Amniotic epithelial cell (primary cell): Measurements from ENCODE around the gene LPIN3.
"Not testable (repeated sequence)": the region's sequence is repeated elsewhere in the genome, so short reads cannot be mapped to it uniquely, and the experiment has no call there.

Source experiments
- DNase-seq: peaks from one replicate; pipeline ENCODE4 v3.0.0-alpha.2; 2010; ENCODE audit warnings: low read depth

LPIN3 gene

GRCh38 chr20:41340327-41341055, at the start of gene LPIN3:
TSS of gene LPIN3 (plus strand) at chr20:41340821. CDS start at chr20:41345804, 4,983 bp downstream.
- peak; percentile 84 for DNase-seq

- peak; percentile 31 for DNase-seq
These were observed 47.2 kb upstream of the LPIN3 start for GRCh38 chr20:41293269-41294037.

- no peak for DNase-seq
These were observed 40.7 kb upstream of the LPIN3 start for GRCh38 chr20:41299899-41300298.

GRCh38 chr20:41300383-41300782, 40.2 kb upstream of the LPIN3 start:
- no peak for DNase-seq

GRCh38 chr20:41300886-41301285, 39.7 kb upstream of the LPIN3 start:
- DNase-seq: no peak

- DNase-seq: no peak
These were observed 36.6 kb upstream of the LPIN3 start for GRCh38 chr20:41304002-41304401.

GRCh38 chr20:41304424-41305079, 36.1 kb upstream of the LPIN3 start:
- DNase-seq: no peak

GRCh38 chr20:41306061-41306727, 34.4 kb upstream of the LPIN3 start:
- no peak for DNase-seq

- DNase-seq: no peak
These were observed 33.6 kb upstream of the LPIN3 start for GRCh38 chr20:41307021-41307420.

GRCh38 chr20:41308290-41308711, 32.3 kb upstream of the LPIN3 start:
- peak; percentile 94 for DNase-seq

GRCh38 chr20:41308726-41309413, 31.8 kb upstream of the LPIN3 start:
- DNase-seq: peak; percentile 83

GRCh38 chr20:41309817-41310216, 30.8 kb upstream of the LPIN3 start:
- peak; percentile 97 for DNase-seq

- not testable (repeated sequence) for DNase-seq
These were observed 28.6 kb upstream of the LPIN3 start for GRCh38 chr20:41312009-41312408.

GRCh38 chr20:41314386-41314785, 26.2 kb upstream of the LPIN3 start:
- no peak for DNase-seq

GRCh38 chr20:41316051-41316450, 24.6 kb upstream of the LPIN3 start:
- no peak for DNase-seq

GRCh38 chr20:41316602-41317545, 23.7 kb upstream of the LPIN3 start:
- DNase-seq: peak; percentile 92

- peak; percentile 91 for DNase-seq
These were observed 22.9 kb upstream of the LPIN3 start, which contains the start of gene ZHX3 for GRCh38 chr20:41317546-41318270. TSS of gene ZHX3 (minus strand) at chr20:41317731. CDS start at chr20:41204916, 112,815 bp downstream.

- DNase-seq: no peak
These were observed 22.4 kb upstream of the LPIN3 start for GRCh38 chr20:41318271-41318649.

GRCh38 chr20:41320441-41320840, 20.2 kb upstream of the LPIN3 start:
- no peak for DNase-seq

- no peak for DNase-seq
These were observed 19.6 kb upstream of the LPIN3 start for GRCh38 chr20:41320976-41321375.
